Measurements from ENCODE around the gene PLA2G6. TPM values are rescaled to one million over a fixed set of nuclear protein-coding genes. Genes with fewer than 3 reads are reported as not detected.

The PLA2G6 gene
- total RNA-seq, 2 experiments from 2014 or later, result 52.4 to 53.6 TPM

GRCh38 chr22:38135133-38135706, 46.4 kb downstream of the PLA2G6 start:
- ChIA-PET CTCF (no interaction called here), POLR2A (interaction anchor here (0.8 kb wide), 1 partner anchor 37 kb away, joined by 3 read pairs; no protein-coding TSS in a partner anchor)
- intact Hi-C loops (cut with micrococcal nuclease), result no loop called here
- H3K4me1 Mint-ChIP-seq (ENCODE audit: low read depth), result no peaks in the 10 kb centered on the region
- ATAC-seq (no peak), DNase-seq (peak; percentile 21)
- H3K27ac Mint-ChIP-seq, result no peak overlapping the region
- peaks cover 7% of the 10 kb centered on the region for H3K36me3 Mint-ChIP-seq (ENCODE audit: low read depth)
- H3K27me3 Mint-ChIP-seq, result no peaks in the 10 kb centered on the region
- TF ChIP-seq, protein P1, sequence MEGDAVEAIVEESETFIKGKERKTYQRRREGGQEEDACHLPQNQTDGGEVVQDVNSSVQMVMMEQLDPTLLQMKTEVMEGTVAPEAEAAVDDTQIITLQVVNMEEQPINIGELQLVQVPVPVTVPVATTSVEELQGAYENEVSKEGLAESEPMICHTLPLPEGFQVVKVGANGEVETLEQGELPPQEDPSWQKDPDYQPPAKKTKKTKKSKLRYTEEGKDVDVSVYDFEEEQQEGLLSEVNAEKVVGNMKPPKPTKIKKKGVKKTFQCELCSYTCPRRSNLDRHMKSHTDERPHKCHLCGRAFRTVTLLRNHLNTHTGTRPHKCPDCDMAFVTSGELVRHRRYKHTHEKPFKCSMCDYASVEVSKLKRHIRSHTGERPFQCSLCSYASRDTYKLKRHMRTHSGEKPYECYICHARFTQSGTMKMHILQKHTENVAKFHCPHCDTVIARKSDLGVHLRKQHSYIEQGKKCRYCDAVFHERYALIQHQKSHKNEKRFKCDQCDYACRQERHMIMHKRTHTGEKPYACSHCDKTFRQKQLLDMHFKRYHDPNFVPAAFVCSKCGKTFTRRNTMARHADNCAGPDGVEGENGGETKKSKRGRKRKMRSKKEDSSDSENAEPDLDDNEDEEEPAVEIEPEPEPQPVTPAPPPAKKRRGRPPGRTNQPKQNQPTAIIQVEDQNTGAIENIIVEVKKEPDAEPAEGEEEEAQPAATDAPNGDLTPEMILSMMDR (IDR thresholded peaks at IDR 0.05), result no peak
- no peak overlapping the region for H3K4me3 Mint-ChIP-seq
- H3K9me3 Mint-ChIP-seq, result no peaks in the 10 kb centered on the region

GRCh38 chr22:38133331-38133730, 48.3 kb downstream of the PLA2G6 start:
- no peaks in the 10 kb centered on the region for H3K4me1 Mint-ChIP-seq (ENCODE audit: low read depth)
- no peak overlapping the region for H3K27ac Mint-ChIP-seq
- TF ChIP-seq, protein P1 (IDR thresholded peaks at IDR 0.05), result no peak
- H3K36me3 Mint-ChIP-seq (ENCODE audit: low read depth), result peaks cover 4% of the 10 kb centered on the region
- POLR2A ChIA-PET, result no interaction called here
- intact Hi-C loops (cut with micrococcal nuclease), result no loop called here
- CTCF ChIA-PET, result interaction anchor here (0.9 kb wide), 1 partner anchor 19 kb away, joined by 3 read pairs; no protein-coding TSS in a partner anchor
- no peaks in the 10 kb centered on the region for H3K27me3 Mint-ChIP-seq
- no peak overlapping the region for H3K4me3 Mint-ChIP-seq
- ATAC-seq, result no peak
- no peak for DNase-seq
- no peaks in the 10 kb centered on the region for H3K9me3 Mint-ChIP-seq

DNA sequence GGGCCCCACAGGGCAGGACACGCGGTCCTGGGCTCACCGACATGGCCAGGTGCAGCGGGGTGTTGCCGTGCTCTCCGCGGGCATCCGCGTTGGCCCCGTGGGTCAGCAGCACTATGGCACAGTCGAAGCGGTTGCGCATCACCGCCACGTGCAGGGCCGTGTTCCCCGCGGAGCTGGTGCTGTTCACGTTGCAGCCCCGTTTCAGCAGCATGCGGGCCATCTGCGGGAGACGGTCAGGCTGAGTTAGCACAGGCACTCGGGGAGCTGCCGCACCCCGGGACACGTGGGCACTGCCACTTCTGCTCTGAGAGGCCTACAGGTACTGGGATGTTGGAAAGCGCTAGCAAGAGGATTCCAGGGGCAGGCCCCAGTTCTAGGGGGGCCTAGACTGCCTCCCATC, 48.8 kb downstream of the PLA2G6 start:
- ATAC-seq (no peak), DNase-seq (no peak)
- Mint-ChIP-seq H3K9me3 (no peaks in the 10 kb centered on the region), H3K4me1 (ENCODE audit: low read depth) (no peaks in the 10 kb centered on the region), H3K27ac (no peak overlapping the region), H3K4me3 (no peak overlapping the region), H3K36me3 (ENCODE audit: low read depth) (peaks cover 4% of the 10 kb centered on the region), H3K27me3 (no peaks in the 10 kb centered on the region)
- intact Hi-C loops (cut with micrococcal nuclease), result no loop called here
- TF ChIP-seq, protein P1 (IDR thresholded peaks at IDR 0.05), result no peak
- ChIA-PET CTCF (no interaction called here), POLR2A (interaction anchor here (0.5 kb wide), 1 partner anchor 87 kb away, joined by 3 read pairs; no protein-coding TSS in a partner anchor)

DNA sequence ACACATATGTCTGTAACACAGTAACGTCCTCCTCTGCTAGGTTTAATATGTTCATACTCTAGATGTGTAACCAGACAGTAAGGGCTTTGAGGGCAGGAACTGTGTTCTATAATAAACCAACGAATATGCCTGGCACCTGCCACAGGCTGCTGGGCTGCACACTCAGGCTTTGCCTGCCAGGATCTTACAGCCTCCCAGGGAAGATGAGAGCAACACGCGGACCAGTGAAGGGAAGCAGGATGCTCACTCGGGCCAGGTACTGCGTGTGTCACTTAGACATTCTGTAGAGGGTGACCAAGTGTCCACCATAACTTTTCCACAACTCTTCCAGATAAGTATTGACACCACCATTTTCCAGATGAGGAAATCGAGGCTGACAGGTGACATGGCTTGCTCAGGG, 49.5 kb downstream of the PLA2G6 start:
- H3K27me3 Mint-ChIP-seq, result no peaks in the 10 kb centered on the region
- H3K27ac Mint-ChIP-seq, result no peak overlapping the region
- TF ChIP-seq, protein P1 (IDR thresholded peaks at IDR 0.05), result no peak
- CTCF ChIA-PET, result no interaction called here
- H3K36me3 Mint-ChIP-seq (ENCODE audit: low read depth), result peaks cover 4% of the 10 kb centered on the region
- POLR2A ChIA-PET, result interaction anchor here (0.9 kb wide), 1 partner anchor 26 kb away, joined by 3 read pairs; no protein-coding TSS in a partner anchor
- H3K9me3 Mint-ChIP-seq, result no peaks in the 10 kb centered on the region
- intact Hi-C loops (cut with micrococcal nuclease), result no loop called here
- ATAC-seq (no peak), DNase-seq (no peak)
- H3K4me1 Mint-ChIP-seq (ENCODE audit: low read depth), result no peaks in the 10 kb centered on the region
- H3K4me3 Mint-ChIP-seq, result no peak overlapping the region

DNA sequence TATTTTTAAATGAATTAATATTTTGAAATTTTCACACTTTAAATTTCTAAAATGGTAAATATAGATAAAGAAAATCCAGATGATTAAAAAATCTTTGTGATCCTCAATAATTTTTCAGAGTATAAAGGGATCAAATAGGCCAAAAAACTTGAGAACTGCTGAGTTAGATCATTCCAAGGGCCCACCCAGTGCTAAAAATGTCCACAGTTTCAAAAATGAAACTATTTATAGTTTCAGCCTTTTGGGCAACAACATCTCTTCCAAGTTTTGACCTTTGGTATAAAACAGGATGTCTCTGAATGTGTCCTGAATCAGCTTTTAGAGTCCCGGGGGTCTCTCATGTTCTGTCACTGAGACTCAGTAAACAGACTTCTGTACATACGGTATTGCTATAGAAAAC, 50.2 kb downstream of the PLA2G6 start:
- ATAC-seq (no peak), DNase-seq (no peak)
- intact Hi-C loops (cut with micrococcal nuclease), result no loop called here
- no peaks in the 10 kb centered on the region for H3K4me1 Mint-ChIP-seq (ENCODE audit: low read depth)
- peaks cover 4% of the 10 kb centered on the region for H3K36me3 Mint-ChIP-seq (ENCODE audit: low read depth)
- TF ChIP-seq, protein P1 (IDR thresholded peaks at IDR 0.05), result no peak
- no peak overlapping the region for H3K4me3 Mint-ChIP-seq
- H3K27ac Mint-ChIP-seq, result no peak overlapping the region
- H3K27me3 Mint-ChIP-seq, result no peaks in the 10 kb centered on the region
- ChIA-PET CTCF (no interaction called here), POLR2A (interaction anchor here (0.9 kb wide), 1 partner anchor 25 kb away, joined by 3 read pairs; no protein-coding TSS in a partner anchor)
- H3K9me3 Mint-ChIP-seq, result no peaks in the 10 kb centered on the region

All from activated CD8-positive, alpha-beta T cell treated with anti-CD3 and anti-CD28 coated beads for 36 hours (primary cell).